ENCODE measurements around the gene GSTM4. TPM values are rescaled to one million over a fixed set of nuclear protein-coding genes. Genes with fewer than 3 reads are reported as not detected.

The GSTM4 gene
- total RNA-seq, 1 donor from 2014 or later: 4.6 TPM

Other genes with a start within 250 kb of the GSTM4 start
- gene PSMA5, start 229.7 kb upstream of the GSTM4 start, total RNA-seq: 143 and 148 TPM in 2 replicates
- gene SYPL2, start 189.6 kb upstream of the GSTM4 start, total RNA-seq: 0.70 and 0.77 TPM in 2 replicates
- 5.5 and 6.2 TPM in 2 replicates for gene ATXN7L2, start 172.2 kb upstream of the GSTM4 start, total RNA-seq
- gene CYB561D1, start 162.0 kb upstream of the GSTM4 start, total RNA-seq: 9.4 and 11.9 TPM in 2 replicates
- 1.2 and 1.8 TPM in 2 replicates for gene AMIGO1, start 146.4 kb upstream of the GSTM4 start, total RNA-seq
- gene GPR61, start 116.2 kb upstream of the GSTM4 start, total RNA-seq: not detected in 2 replicates
- gene GNAI3, start 107.5 kb upstream of the GSTM4 start, total RNA-seq: 15.3 and 16.1 TPM in 2 replicates
- not detected in 2 replicates for gene GNAT2, start 36.5 kb upstream of the GSTM4 start, total RNA-seq
- gene AMPD2, start 36.3 kb upstream of the GSTM4 start, total RNA-seq: 155 and 156 TPM in 2 replicates
- gene GSTM2, start 12.0 kb downstream of the GSTM4 start, total RNA-seq: 11.8 and 13.4 TPM in 2 replicates
- gene GSTM1, start 31.7 kb downstream of the GSTM4 start, total RNA-seq: not detected in 2 replicates
- not detected in 2 replicates for gene GSTM5, start 56.2 kb downstream of the GSTM4 start, total RNA-seq
- gene GSTM3, start 84.9 kb downstream of the GSTM4 start, total RNA-seq: 25.4 and 26.1 TPM in 2 replicates
- gene EPS8L3, start 107.8 kb downstream of the GSTM4 start, total RNA-seq: not detected in 2 replicates

All from astrocyte (in vitro differentiated cells and primary cell).